ENCODE data around the gene CFAP46. TPM values are rescaled to one million over a fixed set of nuclear protein-coding genes. Genes with fewer than 3 reads are reported as not detected.

Gene CFAP46
- total RNA-seq, 4 donors from 2014 or later, result 0.19 to 0.92 (median 0.54) TPM

- Histone ChIP-seq H3K36me3 (no peaks in the 10 kb centered on the region), H3K9me3 (peaks cover 0 to 6% (median 0%) of the 10 kb centered on the region in 3 donors), H3K27ac (no peak overlapping the region), H3K27me3 (peaks cover 0 to 75% (median 0%) of the 10 kb centered on the region in 4 donors), H3K4me1 (peaks cover 0 to 2% (median 0%) of the 10 kb centered on the region in 3 donors), H3K4me3 (no peak overlapping the region)
- intact Hi-C loops (cut with DNase I), result no loop called here
- WGBS, 2 donors, result 86 to 91% methylated on average over 17 to 41 of the region's 41 CpGs
- no peak for DNase-seq
- TF ChIP-seq POLR2A (IDR thresholded peaks at IDR 0.05) (no peak), CTCF (IDR thresholded peaks at IDR 0.05) (no peak)
These were observed 74.3 kb downstream of the CFAP46 start for GRCh38 chr10:132867801-132868644.

GRCh38 chr10:132866601-132867381 is 75.6 kb downstream of the CFAP46 start:
- intact Hi-C loops (cut with DNase I), result no loop called here
- H3K9me3 ChIP-seq, result peaks cover 0 to 6% (median 0%) of the 10 kb centered on the region in 3 donors
- 82 to 100% methylated on average over 1 to 9 of the region's 29 CpGs for WGBS, 2 donors
- no peak for DNase-seq
- H3K27me3 ChIP-seq, result peaks cover 0 to 79% (median 0%) of the 10 kb centered on the region in 4 donors
- TF ChIP-seq POLR2A (IDR thresholded peaks at IDR 0.05) (no peak), CTCF (IDR thresholded peaks at IDR 0.05) (no peak)
- peaks cover 0 to 11% (median 0%) of the 10 kb centered on the region in 3 donors for H3K4me1 ChIP-seq
- H3K4me3 ChIP-seq, result no peak overlapping the region
- H3K27ac ChIP-seq, result no peak overlapping the region
- no peaks in the 10 kb centered on the region for H3K36me3 ChIP-seq

- intact Hi-C loops (cut with DNase I), result no loop called here
- no peak for DNase-seq
- Histone ChIP-seq H3K36me3 (no peaks in the 10 kb centered on the region), H3K9me3 (peaks cover 0 to 4% (median 0%) of the 10 kb centered on the region in 3 donors), H3K27ac (no peak overlapping the region), H3K27me3 (peaks cover 0 to 79% (median 0%) of the 10 kb centered on the region in 4 donors), H3K4me1 (peaks cover 0 to 15% (median 2%) of the 10 kb centered on the region in 3 donors), H3K4me3 (no peak overlapping the region)
- 80 to 95% methylated on average over 7 of the region's 28 CpGs for WGBS, 2 donors
- TF ChIP-seq CTCF (IDR thresholded peaks at IDR 0.05) (no peak), POLR2A (IDR thresholded peaks at IDR 0.05) (no peak)
These were observed 76.3 kb downstream of the CFAP46 start for GRCh38 chr10:132865851-132866600.

- Histone ChIP-seq H3K27me3 (peaks cover 0 to 80% (median 0%) of the 10 kb centered on the region in 4 donors), H3K27ac (no peak overlapping the region), H3K4me1 (peaks cover 0 to 23% (median 4%) of the 10 kb centered on the region in 3 donors), H3K9me3 (no peaks in the 10 kb centered on the region), H3K4me3 (no peak overlapping the region), H3K36me3 (no peaks in the 10 kb centered on the region)
- TF ChIP-seq CTCF (IDR thresholded peaks at IDR 0.05) (no peak), POLR2A (IDR thresholded peaks at IDR 0.05) (no peak)
- no peak for DNase-seq
- intact Hi-C loops (cut with DNase I), result no loop called here
- 15 to 53% methylated on average over 2 to 4 of the region's 14 CpGs for WGBS, 2 donors
These were observed 77.2 kb downstream of the CFAP46 start for GRCh38 chr10:132865171-132865631.

All from esophagus squamous epithelium (tissue), 5 donors.